K562 (cell line): ENCODE data around the gene C10orf105. TPM values are rescaled to one million over a fixed set of nuclear protein-coding genes. Genes with fewer than 3 reads are reported as not detected.

Experiments
- ARID4B ChIP-seq: sonication (generic); formaldehyde crosslinking; IDR thresholded peaks from 2 replicates; pipeline ENCODE4 v1.8.0; 2022; ENCODE audit warnings: mild to moderate bottlenecking, missing genetic modification reagents
- CBX1 ChIP-seq: sonication (generic); IDR thresholded peaks from 2 replicates; pipeline ENCODE4 v1.6.1; 2016; ENCODE audit warnings: antibody characterized with exemption, low read depth, mild to moderate bottlenecking
- CHD1 ChIP-seq: fragments of 200-600 bp; sonication (generic); IDR thresholded peaks from one replicate; pipeline ENCODE4 v1.6.1; 2012; ENCODE audit warnings: mild to moderate bottlenecking, moderate library complexity, low read length, inconsistent platforms
- ESRRA ChIP-seq: fragments of 450-650 bp; IDR thresholded peaks from 2 replicates; pipeline ENCODE4 v1.6.1; 2014; ENCODE audit warnings: low read depth, mild to moderate bottlenecking, moderate library complexity, borderline replicate concordance
- NR2C2 ChIP-seq, 2 experiments: fragments of 200-800 bp in 1 of 2; sonication (Bioruptor generic) in 1 of 2; sonication (generic) in 1 of 2; formaldehyde crosslinking in 1 of 2; IDR thresholded peaks; 2 replicates each; pipeline versions ENCODE4 v1.6.1 to v1.8.0; 2016 to 2022; ENCODE audit warnings: mild to moderate bottlenecking in 1 of 2, missing compliant biosample characterization in 1 of 2, missing genetic modification characterization in 1 of 2, missing genetic modification reagents in 1 of 2
- ZBTB43 ChIP-seq: sonication (generic); formaldehyde crosslinking; IDR thresholded peaks from 2 replicates; pipeline ENCODE4 v1.8.0; 2023; ENCODE audit warnings: mild to moderate bottlenecking, missing genetic modification reagents
- ZKSCAN8 ChIP-seq: fragments of 200-800 bp; sonication (Bioruptor generic); IDR thresholded peaks from 2 replicates; pipeline ENCODE4 v1.6.1; 2016; ENCODE audit warnings: missing genetic modification characterization, missing compliant biosample characterization
- ZNF134 ChIP-seq: fragments of 250-450 bp; sonication (Bioruptor Pico); conservative IDR thresholded peaks from 2 replicates; pipeline ENCODE4 v1.4.0; 2020
- ZNF436 ChIP-seq: fragments of 250-450, 450-650 bp; sonication (Bioruptor Pico); formaldehyde crosslinking; IDR thresholded peaks from 2 replicates; pipeline ENCODE4 v1.7.0; 2020; ENCODE audit warnings: mild to moderate bottlenecking
- ZNF609 ChIP-seq: sonication (generic); formaldehyde crosslinking; IDR thresholded peaks from 2 replicates; pipeline ENCODE4 v1.8.1; 2023; ENCODE audit warnings: missing genetic modification reagents, mild to moderate bottlenecking, borderline replicate concordance
- polyA plus RNA-seq, 8 experiments: library from polyadenylated mRNA; depleted of rRNA in 4 of 8; stranded (reverse) in 5 of 8; unstranded in 3 of 8; fragments of >200 nt; fragmentation: Nextera tagmentation in 2 of 8; fragmentation: Illumina TruSeq in 1 of 8; extraction: Ambion mirVana in 2 of 8; extraction: Trizol in 1 of 8; gene quantifications; 2 replicates each; pipeline versions ENCODE4 v1.2.1 to v1.2.3, GENCODE V29; 2011 to 2014; ENCODE audit warnings: inconsistent platforms in 1 of 8, missing spikeins in 1 of 8
- total RNA-seq, 7 experiments: library from RNA; depleted of rRNA in 6 of 7; stranded (reverse); fragments of >200 nt in 6 of 7; fragmentation: Illumina TruSeq in 2 of 7; extraction: Trizol in 2 of 7; gene quantifications; 2 replicates each; pipeline versions ENCODE4 v1.2.1 to v1.2.3, GENCODE V29; 2011 to 2021; ENCODE audit warnings: low replicate concordance in 1 of 7
- TF ChIP-seq, protein P1 (sequence below): sonication (generic); formaldehyde crosslinking; IDR thresholded peaks from 2 replicates; pipeline ENCODE4 v1.8.0; 2023; ENCODE audit warnings: mild to moderate bottlenecking, missing genetic modification reagents

Gene C10orf105
- total and polyA plus RNA-seq, 9 of the 15 experiments (the other 6 are each of a cell fraction or from before 2014, with no cell fraction given): 0.03 to 0.25 (median 0.04) TPM; not detected in 3

DNA sequence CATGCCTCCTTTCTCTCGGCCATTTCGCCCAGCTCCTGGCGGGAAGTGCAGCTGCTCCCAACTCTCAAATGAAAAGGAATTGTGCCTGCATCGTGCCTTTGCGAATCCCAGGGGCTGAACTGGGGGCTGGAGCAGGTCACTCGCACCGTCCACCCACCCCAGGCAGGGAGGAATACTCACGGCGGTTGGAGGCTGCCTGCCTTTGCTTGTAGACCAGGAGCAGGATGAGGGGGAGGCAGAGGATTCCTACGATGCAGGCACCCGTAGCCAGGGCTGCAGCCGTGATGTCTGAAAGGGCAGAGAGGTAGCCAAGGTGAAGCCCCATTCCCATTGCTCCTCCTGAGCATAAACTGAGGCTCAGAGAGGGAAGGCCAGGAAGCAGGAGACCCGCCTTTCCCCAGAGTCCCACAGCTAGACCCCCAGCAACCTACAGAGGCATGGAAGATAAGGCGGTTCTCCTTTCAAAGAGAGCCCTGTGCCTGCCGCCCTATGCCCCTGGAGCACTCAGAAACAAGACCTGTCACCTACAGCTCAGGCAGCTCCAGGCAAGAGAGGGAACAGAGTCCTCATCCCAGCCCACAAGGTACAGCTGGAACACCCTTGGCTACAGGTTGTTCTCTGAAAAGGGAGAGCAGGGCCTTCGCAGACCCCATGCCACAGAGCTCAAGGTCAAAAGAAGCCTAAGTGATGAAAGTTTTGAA, 35.8 kb upstream of the C10orf105 start (continued):
- no peak for TF ChIP-seq ZBTB43 (CRISPR knock-in tag)
- TF ChIP-seq ESRRA: no peak
- TF ChIP-seq ZNF134 (CRISPR knock-in tag): no peak
- TF ChIP-seq ZKSCAN8 (CRISPR knock-in tag): no peak
- TF ChIP-seq ZNF609 (CRISPR knock-in tag): no peak
- TF ChIP-seq NR2C2 (CRISPR knock-in tag; IDR thresholded peaks at IDR 0.05): no peak
- TF ChIP-seq NR2C2 (tag; IDR thresholded peaks at IDR 0.05): no peak
- no peak for TF ChIP-seq CHD1
- TF ChIP-seq, protein P1, sequence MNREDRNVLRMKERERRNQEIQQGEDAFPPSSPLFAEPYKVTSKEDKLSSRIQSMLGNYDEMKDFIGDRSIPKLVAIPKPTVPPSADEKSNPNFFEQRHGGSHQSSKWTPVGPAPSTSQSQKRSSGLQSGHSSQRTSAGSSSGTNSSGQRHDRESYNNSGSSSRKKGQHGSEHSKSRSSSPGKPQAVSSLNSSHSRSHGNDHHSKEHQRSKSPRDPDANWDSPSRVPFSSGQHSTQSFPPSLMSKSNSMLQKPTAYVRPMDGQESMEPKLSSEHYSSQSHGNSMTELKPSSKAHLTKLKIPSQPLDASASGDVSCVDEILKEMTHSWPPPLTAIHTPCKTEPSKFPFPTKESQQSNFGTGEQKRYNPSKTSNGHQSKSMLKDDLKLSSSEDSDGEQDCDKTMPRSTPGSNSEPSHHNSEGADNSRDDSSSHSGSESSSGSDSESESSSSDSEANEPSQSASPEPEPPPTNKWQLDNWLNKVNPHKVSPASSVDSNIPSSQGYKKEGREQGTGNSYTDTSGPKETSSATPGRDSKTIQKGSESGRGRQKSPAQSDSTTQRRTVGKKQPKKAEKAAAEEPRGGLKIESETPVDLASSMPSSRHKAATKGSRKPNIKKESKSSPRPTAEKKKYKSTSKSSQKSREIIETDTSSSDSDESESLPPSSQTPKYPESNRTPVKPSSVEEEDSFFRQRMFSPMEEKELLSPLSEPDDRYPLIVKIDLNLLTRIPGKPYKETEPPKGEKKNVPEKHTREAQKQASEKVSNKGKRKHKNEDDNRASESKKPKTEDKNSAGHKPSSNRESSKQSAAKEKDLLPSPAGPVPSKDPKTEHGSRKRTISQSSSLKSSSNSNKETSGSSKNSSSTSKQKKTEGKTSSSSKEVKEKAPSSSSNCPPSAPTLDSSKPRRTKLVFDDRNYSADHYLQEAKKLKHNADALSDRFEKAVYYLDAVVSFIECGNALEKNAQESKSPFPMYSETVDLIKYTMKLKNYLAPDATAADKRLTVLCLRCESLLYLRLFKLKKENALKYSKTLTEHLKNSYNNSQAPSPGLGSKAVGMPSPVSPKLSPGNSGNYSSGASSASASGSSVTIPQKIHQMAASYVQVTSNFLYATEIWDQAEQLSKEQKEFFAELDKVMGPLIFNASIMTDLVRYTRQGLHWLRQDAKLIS: no peak
- no peak for TF ChIP-seq CBX1
- no peak for TF ChIP-seq ARID4B (CRISPR knock-in tag)
- no peak for TF ChIP-seq ZNF436
